ENCODE data around the gene PIM2. TPM values are rescaled to one million over a fixed set of nuclear protein-coding genes. Genes with fewer than 3 reads are reported as not detected.
A peak's percentile ranks its signal among the peaks of the same experiment; 100 is the strongest.

PIM2 gene
- total RNA-seq, 1 donor from 2014 or later, result 9.3 TPM

DNA sequence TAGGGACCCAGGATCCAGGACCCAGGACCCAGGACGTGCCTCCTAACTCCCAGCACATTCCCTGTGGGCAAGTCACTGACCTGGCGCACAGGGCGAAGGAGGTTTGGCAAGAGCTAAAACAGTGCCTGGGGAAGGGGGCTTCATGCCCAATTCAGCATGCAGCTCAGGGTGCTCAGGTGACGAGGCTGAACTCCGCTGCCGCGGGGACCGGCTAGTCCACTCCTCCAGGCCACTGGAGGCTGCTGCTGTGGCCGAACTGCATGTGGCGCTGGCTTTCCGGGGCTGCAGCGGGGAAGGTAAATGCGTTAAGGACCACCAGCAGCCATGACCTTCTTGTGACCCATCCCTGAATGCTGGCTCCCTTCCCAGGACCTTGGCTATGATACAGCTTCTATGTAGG lies 4.9 kb upstream of the PIM2 start:
- Mint-ChIP-seq H3K27me3 (no peaks in the 10 kb centered on the region), H3K4me1 (ENCODE audit: unreplicated experiment) (peaks cover 12% of the 10 kb centered on the region), H3K36me3 (peaks cover 7% of the 10 kb centered on the region), H3K9me3 (no peaks in the 10 kb centered on the region), H3K27ac (no peak overlapping the region), H3K4me3 (no peak overlapping the region)
- TF ChIP-seq CTCF (conservative IDR thresholded peaks at IDR 0.05), result no peak
- DNase-seq (ENCODE audit: extremely low spot score, unreplicated experiment), result no peak

GRCh38 chrX:48920718-48921104 lies 1.9 kb upstream of the PIM2 start:
- Mint-ChIP-seq H3K27ac (no peak overlapping the region), H3K27me3 (no peaks in the 10 kb centered on the region), H3K36me3 (peaks cover 7% of the 10 kb centered on the region), H3K4me3 (no peak overlapping the region), H3K9me3 (no peaks in the 10 kb centered on the region), H3K4me1 (ENCODE audit: unreplicated experiment) (peaks cover 17% of the 10 kb centered on the region)
- DNase-seq (ENCODE audit: extremely low spot score, unreplicated experiment), result no peak
- no peak for TF ChIP-seq CTCF (conservative IDR thresholded peaks at IDR 0.05)

GRCh38 chrX:48919947-48920717 lies 1.3 kb upstream of the PIM2 start:
- DNase-seq (ENCODE audit: extremely low spot score, unreplicated experiment), result no peak
- peak overlapping the region; percentile 88 for H3K4me3 Mint-ChIP-seq
- H3K9me3 Mint-ChIP-seq, result no peaks in the 10 kb centered on the region
- H3K27me3 Mint-ChIP-seq, result no peaks in the 10 kb centered on the region
- H3K4me1 Mint-ChIP-seq (ENCODE audit: unreplicated experiment), result peaks cover 17% of the 10 kb centered on the region
- peak overlapping the region; percentile 88 for H3K27ac Mint-ChIP-seq
- no peak for TF ChIP-seq CTCF (conservative IDR thresholded peaks at IDR 0.05)
- H3K36me3 Mint-ChIP-seq, result peaks cover 4% of the 10 kb centered on the region

DNA sequence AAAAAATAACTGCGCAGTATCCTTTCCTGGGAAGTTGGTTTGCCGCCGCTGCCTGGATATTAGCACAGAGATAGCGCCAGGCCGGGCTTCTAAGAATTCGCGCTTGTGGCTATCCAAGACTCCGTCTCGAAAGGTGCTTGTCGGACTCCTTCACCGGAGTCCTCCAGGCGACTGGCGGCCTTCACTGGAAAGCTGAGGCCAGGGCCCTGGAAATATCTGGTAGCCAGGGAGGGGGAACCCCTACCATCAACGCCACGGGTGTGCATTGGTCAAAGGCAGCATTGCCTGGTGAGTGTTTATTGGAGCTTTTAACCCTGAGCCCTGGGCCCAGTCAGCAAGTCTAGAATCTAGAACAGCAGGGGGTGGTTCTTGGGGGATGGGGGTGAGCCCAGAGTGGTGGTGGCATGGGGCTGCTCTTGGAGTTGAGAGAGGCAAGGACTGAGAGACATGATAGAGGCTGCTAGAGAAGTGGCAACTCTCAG lies 577 bp upstream of the PIM2 start:
- Mint-ChIP-seq H3K4me3 (peak overlapping the region; percentile 88), H3K27me3 (no peaks in the 10 kb centered on the region), H3K4me1 (ENCODE audit: unreplicated experiment) (peaks cover 17% of the 10 kb centered on the region), H3K9me3 (no peaks in the 10 kb centered on the region), H3K36me3 (peaks cover 3% of the 10 kb centered on the region), H3K27ac (peak overlapping the region; percentile 88)
- no peak for DNase-seq (ENCODE audit: extremely low spot score, unreplicated experiment)
- no peak for TF ChIP-seq CTCF (conservative IDR thresholded peaks at IDR 0.05)

DNA sequence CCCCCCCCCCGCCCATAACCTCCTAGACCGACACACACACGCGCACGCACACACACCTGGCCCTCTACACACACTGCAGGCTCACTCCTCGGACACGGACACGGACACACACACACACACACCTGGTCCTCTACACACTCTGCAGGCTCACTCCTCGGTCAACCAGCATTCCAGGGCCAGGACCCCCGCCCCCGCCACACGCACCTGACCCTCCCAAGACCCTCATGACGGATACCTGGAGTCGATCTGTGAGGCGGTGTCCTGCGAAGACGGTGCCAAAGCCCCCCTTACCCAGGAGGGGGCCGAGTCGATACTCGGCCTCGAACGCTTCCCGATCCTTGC lies 552 bp downstream of the PIM2 start:
- no peak for TF ChIP-seq CTCF (conservative IDR thresholded peaks at IDR 0.05)
- no peaks in the 10 kb centered on the region for H3K27me3 Mint-ChIP-seq
- no peaks in the 10 kb centered on the region for H3K9me3 Mint-ChIP-seq
- DNase-seq (ENCODE audit: extremely low spot score, unreplicated experiment), result no peak
- H3K27ac Mint-ChIP-seq, result peak overlapping the region; percentile 91
- peaks cover 17% of the 10 kb centered on the region for H3K4me1 Mint-ChIP-seq (ENCODE audit: unreplicated experiment)
- H3K36me3 Mint-ChIP-seq, result no peaks in the 10 kb centered on the region
- H3K4me3 Mint-ChIP-seq, result peak overlapping the region; percentile 88
